CD4-positive, alpha-beta T cell treated with Interferon alpha-2 for 1 hour (primary cell): Measurements from ENCODE around the gene FNBP1.
"Not testable (repeated sequence)": the region's sequence is repeated elsewhere in the genome, so short reads cannot be mapped to it uniquely, and the experiment has no call there.

ENCODE experiments used
- DNase-seq, 2 donors: peaks; one replicate each; pipeline ENCODE4 v3.0.0-alpha.2; 2020 to 2022

The FNBP1 gene

GRCh38 chr9:129946246-129946995 lies 96.6 kb downstream of the FNBP1 start:
- DNase-seq: no peak

GRCh38 chr9:129945314-129945713 lies 97.7 kb downstream of the FNBP1 start:
- peak in 1 of 2 donors; percentile 65 for DNase-seq

DNA sequence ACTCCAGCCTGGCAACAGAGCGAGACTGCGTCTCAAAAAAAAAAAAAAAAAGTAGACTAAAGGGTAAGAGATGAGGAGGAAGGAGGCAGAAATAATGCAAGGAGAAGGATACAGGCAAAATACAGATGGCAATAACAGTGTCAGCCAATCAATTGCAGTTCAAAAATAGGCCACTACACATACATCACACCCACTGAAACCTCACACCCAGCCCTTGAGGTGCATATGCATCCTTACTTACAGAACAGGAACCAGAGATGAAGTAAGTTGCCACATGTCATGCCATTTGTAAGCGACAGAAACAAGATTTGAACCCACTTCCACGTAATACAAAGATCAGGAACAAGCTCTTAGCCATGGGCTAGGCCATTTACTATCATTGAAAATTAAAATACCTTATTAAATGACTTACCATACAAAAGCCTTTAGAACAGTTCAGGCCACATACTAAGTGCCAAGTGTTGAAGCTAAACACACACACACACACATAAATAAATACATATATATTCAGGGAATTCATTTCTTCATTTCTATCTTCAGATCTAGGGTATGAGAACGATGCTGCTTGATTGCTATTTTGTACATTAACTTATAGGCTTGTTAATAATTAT lies 98.4 kb downstream of the FNBP1 start:
- DNase-seq: peak; percentile 64 to 81

DNA sequence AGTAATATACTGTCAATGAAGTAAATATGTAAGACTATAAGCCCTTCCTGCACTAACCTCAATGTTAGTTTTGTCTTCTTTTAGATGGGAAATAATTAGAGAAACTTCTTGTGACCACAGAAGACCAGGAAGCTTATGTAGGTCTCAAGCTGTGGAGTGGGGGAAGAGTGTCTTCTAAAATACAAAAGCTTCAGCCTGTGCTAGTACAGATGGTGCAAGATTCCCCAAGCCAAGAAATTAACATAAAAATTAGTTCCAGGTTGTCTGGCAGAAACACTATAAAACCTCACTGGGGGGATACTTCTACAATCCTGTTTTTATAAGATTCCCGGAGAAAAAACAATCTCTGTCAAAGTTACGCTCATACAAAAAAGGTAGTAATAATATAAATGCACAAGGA lies 103.6 kb downstream of the FNBP1 start:
- no peak for DNase-seq

GRCh38 chr9:129938291-129938979 lies 104.6 kb downstream of the FNBP1 start:
- DNase-seq: peak in 1 of 2 donors; percentile 24

DNA sequence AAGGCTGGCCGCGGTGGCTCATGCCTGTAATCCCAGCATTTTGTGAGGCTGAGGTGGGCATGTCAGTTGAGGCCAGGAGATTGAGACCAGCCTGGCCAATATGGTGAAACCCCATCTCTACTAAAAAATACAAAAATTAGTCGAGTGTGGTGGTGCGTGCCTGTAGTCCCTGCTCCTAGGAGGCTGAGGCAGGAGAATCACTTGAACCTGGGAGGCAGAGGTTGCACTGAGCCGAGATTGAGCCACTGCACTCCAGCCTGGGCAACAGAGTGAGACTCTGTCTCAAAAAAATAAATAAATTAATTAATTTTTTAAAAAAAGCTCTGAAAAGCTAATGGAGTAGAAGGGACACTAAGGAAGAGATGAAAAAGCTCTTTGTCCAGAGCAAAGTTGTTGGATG lies 105.1 kb downstream of the FNBP1 start:
- DNase-seq: not testable (repeated sequence)

DNA sequence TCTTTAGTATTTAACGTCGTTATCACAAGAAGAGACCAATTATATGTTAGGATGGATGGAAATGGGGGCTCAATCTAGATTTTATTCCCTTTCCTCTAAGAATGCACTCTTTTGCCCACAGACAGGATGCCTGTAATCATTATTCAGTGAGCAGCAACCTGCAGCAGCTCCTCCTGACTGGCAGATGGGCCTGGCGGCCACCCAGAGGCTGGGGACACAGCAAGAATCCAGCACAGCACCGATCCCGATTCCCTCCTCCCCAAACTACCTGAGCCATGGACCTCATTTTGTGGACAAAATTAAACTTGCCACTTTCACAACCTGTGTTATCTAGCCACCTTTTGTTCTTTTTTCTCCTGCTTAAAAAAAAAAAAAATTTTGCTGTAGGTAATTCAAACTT lies 106.8 kb downstream of the FNBP1 start:
- DNase-seq: no peak

GRCh38 chr9:129934780-129935179 lies 108.2 kb downstream of the FNBP1 start:
- DNase-seq: no peak

GRCh38 chr9:129934041-129934591 lies 108.9 kb downstream of the FNBP1 start:
- DNase-seq: peak in 1 of 2 donors; percentile 32

DNA sequence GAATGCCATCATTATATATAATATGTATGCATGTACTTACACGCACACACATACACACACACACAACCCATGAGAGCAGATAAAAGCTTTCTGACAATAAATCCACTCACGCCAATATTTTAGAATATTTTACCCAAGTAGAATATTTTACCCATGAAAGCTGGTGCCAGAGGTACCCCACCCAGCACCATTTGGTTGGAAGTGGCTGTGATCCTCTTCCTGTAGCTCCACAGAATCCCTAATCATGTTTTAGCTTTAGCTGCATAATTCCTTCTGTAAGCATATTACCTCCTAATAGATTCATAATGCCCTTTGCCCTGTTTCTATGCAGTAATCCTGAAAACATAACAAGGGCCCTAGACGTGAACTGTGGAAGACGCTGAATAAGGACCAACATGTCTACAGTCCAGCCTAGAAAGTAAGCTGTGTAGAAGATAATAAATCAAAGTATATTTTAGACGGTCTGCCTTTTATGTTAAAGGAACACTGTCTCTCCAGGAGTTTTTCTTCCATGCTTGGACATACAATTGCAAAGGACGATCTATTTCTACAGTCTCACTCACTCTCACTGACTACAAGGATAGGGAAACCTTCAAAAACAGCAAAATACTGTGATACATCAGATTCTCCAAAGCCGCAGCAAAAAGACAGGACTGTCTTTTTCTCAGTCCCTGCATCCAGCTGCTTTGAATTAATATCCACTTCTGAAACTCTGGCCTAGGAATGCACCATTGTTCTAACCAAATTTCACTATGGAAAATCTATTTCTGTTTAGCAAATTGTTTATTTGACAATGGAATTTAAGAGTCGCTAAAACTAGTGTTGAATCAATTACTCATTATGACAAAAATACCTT lies 109.6 kb downstream of the FNBP1 start:
- no peak for DNase-seq

GRCh38 chr9:129932303-129933151 lies 110.5 kb downstream of the FNBP1 start:
- peak in 1 of 2 donors; percentile 42 for DNase-seq

DNA sequence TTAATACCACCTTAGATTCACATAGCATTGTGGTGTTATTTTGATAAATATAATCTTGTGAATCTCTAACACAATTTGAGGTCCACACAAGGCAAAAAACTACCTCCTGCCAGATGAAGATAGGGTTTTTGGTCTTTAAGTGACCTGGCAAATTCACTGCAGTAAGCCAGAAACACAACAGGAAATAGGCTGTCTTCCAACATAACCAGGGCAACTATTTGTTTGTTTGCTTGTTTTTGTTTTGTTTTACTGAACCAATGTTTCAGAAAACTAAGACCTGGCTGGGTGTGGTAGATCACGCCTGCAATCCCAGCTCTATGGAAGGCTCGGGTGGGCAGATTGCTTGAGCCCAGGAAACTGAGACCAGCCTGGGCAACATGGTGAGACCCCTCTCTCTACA lies 112.2 kb downstream of the FNBP1 start:
- peak in 1 of 2 donors; percentile 49 for DNase-seq

DNA sequence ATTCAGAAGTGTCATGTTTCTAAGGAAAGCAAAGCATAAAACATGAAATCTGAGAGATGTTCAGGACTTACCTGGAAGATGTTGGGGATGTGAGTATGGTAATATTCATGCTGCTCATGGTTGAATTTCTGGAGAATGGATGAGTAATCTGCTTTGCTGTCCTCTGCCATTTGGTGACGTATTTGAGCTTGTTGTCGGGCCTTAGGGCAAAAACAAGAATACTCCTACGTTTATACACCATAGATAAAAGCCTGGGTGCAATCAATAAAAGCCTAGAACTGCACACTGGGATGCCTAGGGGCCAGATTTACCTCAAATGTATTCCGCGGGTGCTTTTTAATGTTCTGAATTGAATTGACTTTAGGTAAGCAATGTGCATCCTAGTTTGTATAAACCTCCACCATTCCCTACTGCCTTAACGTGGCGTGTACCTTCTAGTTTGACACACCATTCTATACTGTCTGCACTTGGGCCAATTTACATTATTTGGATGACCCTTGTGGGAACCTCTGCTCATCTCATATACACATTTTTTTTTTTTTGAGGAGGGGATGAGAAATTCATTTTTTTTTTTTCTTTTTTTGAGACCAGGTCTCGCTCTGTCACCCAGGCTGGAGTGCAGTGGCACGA lies 113.4 kb downstream of the FNBP1 start:
- DNase-seq: no peak

- DNase-seq: no peak
These were observed 119.4 kb downstream of the FNBP1 start for GRCh38 chr9:129923589-129923988.

DNA sequence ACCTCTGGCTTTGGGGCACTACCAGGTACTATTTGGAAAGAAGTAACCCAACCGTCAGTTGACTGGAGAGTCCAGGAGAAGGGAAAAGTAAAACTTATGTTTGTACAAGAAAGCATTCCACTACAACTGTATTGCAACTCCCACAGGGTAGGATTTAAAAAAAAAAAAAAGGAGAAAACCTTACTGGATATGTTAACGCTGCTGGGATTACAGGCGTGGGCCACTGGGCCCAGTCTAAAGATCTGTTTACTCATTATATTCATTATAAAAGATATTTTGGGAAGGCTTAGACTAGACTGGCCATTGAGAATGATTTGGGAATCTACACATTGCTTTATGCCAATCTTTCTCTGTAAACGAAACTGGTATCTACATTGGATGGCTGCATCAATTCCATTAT lies 121.1 kb downstream of the FNBP1 start:
- no peak for DNase-seq

DNA sequence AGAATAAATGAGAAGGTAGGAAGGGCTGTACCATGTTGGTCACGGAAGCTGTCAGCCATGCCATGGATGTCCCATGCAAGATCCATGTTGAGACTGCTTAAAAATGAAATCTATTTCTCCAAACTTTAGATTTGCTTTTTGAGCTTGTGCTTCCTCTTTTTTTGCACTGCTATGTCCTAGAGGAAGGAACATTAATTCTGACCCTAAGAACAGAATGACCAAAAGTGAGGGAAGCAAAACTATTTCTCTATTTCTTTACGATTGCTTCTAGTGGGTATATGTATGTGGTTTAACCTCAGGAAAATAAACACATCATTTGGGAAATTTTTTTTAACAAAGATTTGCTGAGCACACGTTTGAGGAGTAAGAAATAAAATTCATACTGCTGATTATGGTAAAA lies 123.1 kb downstream of the FNBP1 start:
- no peak for DNase-seq

GRCh38 chr9:129919277-129919676 lies 123.7 kb downstream of the FNBP1 start:
- no peak for DNase-seq

DNA sequence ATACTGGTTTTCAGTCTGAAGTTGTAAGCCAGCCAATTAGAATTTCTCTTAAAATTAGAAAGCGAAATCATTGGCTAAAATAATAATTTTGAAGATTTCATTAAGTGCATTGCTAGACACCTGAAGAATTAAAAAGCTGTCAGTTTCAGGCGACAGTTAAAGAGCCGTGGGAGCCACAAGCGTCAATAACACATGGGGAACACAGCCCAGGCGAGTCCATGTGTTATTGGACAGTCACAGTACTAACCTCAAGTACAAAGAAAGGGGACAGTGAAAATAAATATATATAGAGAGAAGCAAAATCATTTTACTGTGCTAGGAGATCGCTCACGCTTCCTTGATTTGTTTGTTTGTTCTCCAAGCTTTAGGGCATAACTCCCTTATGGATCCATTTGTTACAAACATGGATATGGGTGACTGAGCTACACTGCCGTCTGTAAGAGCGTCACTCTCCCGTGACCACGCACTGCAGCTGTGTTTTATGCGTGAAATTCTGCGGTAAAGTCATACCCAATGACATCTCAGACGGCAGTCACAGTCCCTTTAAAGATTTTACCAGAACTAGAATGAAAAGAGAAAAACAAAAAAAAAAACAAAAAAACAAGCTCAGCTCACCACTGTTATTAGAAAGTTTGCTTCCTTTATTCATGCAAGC lies 124.6 kb downstream of the FNBP1 start:
- DNase-seq: no peak

- DNase-seq: no peak
These were observed 126.3 kb downstream of the FNBP1 start for GRCh38 chr9:129916707-129917106.

- no peak for DNase-seq
These were observed 128.9 kb downstream of the FNBP1 start for GRCh38 chr9:129914051-129914450.
